ENCODE data around the gene KCNH5.

DNA sequence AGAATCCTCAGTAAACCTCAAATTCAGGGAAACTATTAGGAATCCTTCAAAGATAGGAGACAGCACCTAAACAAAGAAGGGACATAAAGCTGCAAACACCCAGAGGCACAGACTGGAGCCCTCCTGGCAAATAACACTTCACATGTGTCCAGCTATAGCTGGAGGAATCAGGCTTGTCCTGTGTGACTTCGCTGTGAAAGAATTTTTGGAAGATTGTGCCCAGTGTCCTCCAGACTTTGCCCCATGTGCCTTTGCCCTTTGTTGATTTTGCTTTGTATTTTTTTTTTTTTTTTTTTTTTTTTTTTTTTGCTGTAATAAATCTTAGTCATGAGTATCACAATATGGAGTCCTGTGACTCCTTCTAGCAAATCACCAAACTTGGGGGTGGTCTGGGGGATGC, 136.8 kb downstream of the KCNH5 start:
- TF ChIP-seq FLYWCH1 (CRISPR knock-in tag; IDR thresholded peaks at IDR 0.05) (no peak), ZNF747 (CRISPR knock-in tag; IDR thresholded peaks at IDR 0.05; ENCODE audit: borderline replicate concordance) (no peak), ATF7 (IDR thresholded peaks at IDR 0.05) (no peak), ATF7 (CRISPR knock-in tag; IDR thresholded peaks at IDR 0.05) (no peak), POLR2A (IDR thresholded peaks at IDR 0.05; ENCODE audit: insufficient read depth in 1 of 2, low read depth in 2 of 2, low read length in 2 of 2) (no peak), CEBPB (IDR thresholded peaks at IDR 0.05; ENCODE audit: borderline replicate concordance, low read depth, low read length) (no peak), BRCA1 (CRISPR knock-in tag; IDR thresholded peaks at IDR 0.05) (no peak), CBX5 (CRISPR knock-in tag; IDR thresholded peaks at IDR 0.05; ENCODE audit: borderline replicate concordance) (no peak), NFYB (CRISPR knock-in tag; IDR thresholded peaks at IDR 0.05) (no peak), ZBTB21 (CRISPR knock-in tag; IDR thresholded peaks at IDR 0.05) (no peak)
- TF ChIP-seq, protein P1, sequence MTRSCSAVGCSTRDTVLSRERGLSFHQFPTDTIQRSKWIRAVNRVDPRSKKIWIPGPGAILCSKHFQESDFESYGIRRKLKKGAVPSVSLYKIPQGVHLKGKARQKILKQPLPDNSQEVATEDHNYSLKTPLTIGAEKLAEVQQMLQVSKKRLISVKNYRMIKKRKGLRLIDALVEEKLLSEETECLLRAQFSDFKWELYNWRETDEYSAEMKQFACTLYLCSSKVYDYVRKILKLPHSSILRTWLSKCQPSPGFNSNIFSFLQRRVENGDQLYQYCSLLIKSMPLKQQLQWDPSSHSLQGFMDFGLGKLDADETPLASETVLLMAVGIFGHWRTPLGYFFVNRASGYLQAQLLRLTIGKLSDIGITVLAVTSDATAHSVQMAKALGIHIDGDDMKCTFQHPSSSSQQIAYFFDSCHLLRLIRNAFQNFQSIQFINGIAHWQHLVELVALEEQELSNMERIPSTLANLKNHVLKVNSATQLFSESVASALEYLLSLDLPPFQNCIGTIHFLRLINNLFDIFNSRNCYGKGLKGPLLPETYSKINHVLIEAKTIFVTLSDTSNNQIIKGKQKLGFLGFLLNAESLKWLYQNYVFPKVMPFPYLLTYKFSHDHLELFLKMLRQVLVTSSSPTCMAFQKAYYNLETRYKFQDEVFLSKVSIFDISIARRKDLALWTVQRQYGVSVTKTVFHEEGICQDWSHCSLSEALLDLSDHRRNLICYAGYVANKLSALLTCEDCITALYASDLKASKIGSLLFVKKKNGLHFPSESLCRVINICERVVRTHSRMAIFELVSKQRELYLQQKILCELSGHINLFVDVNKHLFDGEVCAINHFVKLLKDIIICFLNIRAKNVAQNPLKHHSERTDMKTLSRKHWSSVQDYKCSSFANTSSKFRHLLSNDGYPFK (CRISPR knock-in tag; IDR thresholded peaks at IDR 0.05; ENCODE audit: borderline replicate concordance) = no peak
